Measurements from ENCODE around the gene MOB3A.

The MOB3A gene

DNA sequence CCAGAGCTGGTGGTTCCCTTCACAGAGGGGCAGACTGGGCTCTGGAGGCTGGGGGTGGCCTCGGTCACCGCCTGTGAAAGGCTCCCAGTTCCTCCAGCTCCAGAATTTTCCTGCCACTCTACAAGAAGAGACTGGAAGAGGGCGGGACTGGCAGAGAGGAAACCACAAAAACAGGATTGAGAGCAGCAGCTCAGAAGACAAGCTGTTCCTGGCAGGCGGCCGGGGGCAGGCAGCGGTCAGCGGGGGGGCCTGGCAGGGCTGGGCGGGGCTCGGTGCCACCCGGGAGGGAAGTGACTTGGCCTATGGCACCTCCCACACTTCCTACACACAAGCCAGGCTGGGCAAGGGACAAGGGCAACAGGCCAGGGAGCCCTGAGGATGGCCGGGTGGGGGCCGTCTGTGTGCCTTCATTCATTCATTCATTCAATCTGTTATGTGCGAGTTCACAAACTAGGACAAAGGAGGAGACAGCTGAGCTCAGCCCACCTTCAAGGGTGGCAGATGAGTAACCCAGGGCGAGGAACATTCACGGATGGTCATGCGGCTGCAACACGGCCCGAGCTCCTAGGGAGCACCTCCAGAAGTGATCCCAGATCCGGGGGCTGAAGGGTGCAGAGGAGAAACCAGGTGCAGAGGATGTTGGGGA, 63.7 kb downstream of the MOB3A start:
- FAIRE-seq = no peak

DNA sequence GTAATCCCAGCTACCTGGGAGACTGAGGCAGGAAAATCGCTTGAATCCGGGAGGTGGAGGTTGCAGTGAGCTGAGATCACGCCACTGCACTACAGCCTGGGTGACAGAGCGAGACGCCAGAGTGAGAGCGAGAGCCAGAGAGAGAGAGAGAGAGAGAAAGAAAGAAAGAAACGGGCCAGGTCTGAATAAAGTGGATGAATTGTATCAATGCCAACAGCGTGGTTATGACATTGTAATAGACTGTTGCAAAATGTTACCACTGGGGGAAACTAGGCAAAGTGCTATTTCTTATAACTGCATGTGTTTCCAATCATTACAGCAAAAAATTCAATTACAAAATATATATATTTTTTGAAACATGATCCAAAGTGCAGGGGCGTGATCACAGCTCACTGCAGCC, 68.8 kb downstream of the MOB3A start:
- FAIRE-seq = no peak

DNA sequence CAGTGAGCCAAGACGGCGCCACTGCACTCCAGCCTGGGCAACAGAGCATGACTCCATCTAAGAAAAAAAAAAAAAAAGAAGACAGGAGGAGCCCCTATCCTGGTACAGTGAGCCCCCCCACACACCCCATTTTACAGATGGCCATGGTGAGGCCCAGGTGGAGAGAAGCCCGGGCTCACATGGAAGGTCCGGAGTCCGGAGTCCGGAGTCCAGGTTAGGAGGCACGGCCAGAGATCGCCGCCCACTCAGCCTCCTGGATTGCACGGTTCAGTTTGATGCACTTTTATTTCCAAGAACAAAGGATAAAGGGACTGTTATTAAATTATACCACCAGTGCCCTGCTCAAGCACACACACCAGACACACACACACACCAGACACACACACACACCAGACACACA, 69.4 kb downstream of the MOB3A start:
- no peak for FAIRE-seq

DNA sequence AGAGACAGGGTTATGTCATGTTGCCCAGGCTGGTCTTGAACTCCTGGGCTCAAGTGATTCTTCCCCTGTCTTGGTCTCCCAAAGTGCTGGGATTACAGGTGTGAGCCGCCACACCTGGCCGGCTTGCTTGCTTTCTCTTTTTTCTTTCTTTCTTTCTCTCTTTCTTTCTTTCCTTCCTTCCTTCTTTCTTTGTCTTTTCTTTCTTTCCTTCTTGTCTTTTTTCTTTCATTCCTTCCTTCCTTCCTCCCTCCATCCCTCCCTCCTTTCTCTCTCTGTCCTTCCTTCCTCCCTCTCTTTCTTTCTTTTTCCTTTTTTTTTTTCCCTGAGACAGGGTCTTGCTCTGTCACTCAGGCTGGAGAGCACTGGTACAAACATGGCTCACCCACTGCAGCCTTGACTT, 73.8 kb downstream of the MOB3A start:
- no peak for FAIRE-seq

DNA sequence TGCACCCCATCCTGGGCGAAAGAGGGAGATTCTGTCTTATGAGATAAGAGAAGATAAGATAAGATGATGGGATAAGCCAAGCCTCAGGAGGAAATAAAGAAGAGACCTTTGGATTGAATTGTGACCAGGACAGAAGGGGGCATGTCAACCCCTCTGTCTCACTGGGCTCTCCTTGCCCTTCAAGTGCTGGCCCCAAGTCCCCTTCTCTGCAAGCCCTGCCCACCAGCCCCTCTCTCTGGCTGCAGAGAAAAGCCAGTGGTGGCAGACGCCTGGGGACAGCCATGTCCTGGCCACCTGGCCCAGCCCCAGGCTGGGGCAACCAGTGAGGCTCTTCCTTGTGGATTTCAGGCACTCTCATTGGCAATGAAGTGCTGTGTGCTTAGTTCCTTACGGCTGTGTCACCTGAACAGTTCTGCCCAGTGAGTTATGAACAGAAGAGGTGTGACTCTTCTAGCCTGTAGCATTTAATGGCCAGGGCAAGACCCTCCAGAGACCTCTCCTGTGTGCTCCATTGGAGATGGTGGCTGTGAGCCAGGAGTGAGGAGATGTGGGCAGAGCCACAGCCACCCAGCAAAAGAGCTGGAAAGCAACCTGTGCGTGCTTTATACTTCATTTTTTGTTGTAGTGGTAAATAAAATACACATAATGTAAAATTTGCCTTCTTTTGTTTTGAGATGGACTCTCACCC, 74.5 kb downstream of the MOB3A start:
- no peak for FAIRE-seq
